ENCODE results near the gene CARD19.
A peak's percentile ranks its signal among the peaks of the same experiment; 100 is the strongest.

Gene CARD19

GRCh38 chr9:93076792-93077128 lies 19.3 kb upstream of the CARD19 start:
- DNase-seq (ENCODE audit: low spot score in 2 of 2) = no peak
- Mint-ChIP-seq H3K36me3 (peaks cover 28% of the 10 kb centered on the region), H3K4me1 (peaks cover 12% of the 10 kb centered on the region), H3K4me3 (no peak overlapping the region), H3K27ac (no peak overlapping the region), H3K27me3 (no peaks in the 10 kb centered on the region), H3K9me3 (no peaks in the 10 kb centered on the region)
- no peak for ATAC-seq (ENCODE audit: low read depth)

GRCh38 chr9:93077367-93077766 lies 18.6 kb upstream of the CARD19 start:
- peaks cover 12% of the 10 kb centered on the region for H3K4me1 Mint-ChIP-seq
- no peaks in the 10 kb centered on the region for H3K9me3 Mint-ChIP-seq
- H3K27ac Mint-ChIP-seq = peak overlapping the region; percentile 5
- H3K36me3 Mint-ChIP-seq = peaks cover 28% of the 10 kb centered on the region
- no peak overlapping the region for H3K4me3 Mint-ChIP-seq
- ATAC-seq (ENCODE audit: low read depth) (no peak), DNase-seq (ENCODE audit: low spot score in 2 of 2) (no peak)
- no peaks in the 10 kb centered on the region for H3K27me3 Mint-ChIP-seq

GRCh38 chr9:93077811-93078210 lies 18.2 kb upstream of the CARD19 start:
- Mint-ChIP-seq H3K27ac (peak overlapping the region; percentile 5), H3K4me3 (no peak overlapping the region), H3K27me3 (no peaks in the 10 kb centered on the region), H3K9me3 (no peaks in the 10 kb centered on the region), H3K4me1 (peaks cover 9% of the 10 kb centered on the region), H3K36me3 (peaks cover 28% of the 10 kb centered on the region)
- ATAC-seq (ENCODE audit: low read depth) = no peak
- no peak for DNase-seq (ENCODE audit: low spot score in 2 of 2)

DNA sequence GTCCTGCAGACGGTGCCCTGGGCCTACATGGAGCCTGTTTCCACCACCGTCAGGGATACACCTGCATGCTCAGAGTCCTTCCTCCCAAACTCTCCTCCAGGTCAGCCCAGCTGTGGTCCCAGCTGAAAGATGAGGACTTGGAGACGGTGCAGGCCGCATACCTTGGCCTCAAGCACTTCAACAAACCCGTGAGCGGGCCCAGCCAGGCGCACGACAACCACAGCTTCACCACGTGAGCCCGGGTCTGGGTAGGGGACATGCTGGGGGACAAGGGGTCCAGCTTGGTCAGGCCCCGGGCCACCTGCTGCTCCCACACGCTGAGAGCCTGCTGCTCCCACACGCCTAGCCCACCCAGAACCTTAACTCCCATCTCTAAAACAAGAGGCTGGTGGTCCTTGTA lies 16.6 kb upstream of the CARD19 start:
- H3K9me3 Mint-ChIP-seq = no peaks in the 10 kb centered on the region
- no peak overlapping the region for H3K4me3 Mint-ChIP-seq
- peaks cover 34% of the 10 kb centered on the region for H3K36me3 Mint-ChIP-seq
- no peak for DNase-seq (ENCODE audit: low spot score in 2 of 2)
- H3K27ac Mint-ChIP-seq = no peak overlapping the region
- no peaks in the 10 kb centered on the region for H3K27me3 Mint-ChIP-seq
- ATAC-seq (ENCODE audit: low read depth) = no peak
- peaks cover 10% of the 10 kb centered on the region for H3K4me1 Mint-ChIP-seq

DNA sequence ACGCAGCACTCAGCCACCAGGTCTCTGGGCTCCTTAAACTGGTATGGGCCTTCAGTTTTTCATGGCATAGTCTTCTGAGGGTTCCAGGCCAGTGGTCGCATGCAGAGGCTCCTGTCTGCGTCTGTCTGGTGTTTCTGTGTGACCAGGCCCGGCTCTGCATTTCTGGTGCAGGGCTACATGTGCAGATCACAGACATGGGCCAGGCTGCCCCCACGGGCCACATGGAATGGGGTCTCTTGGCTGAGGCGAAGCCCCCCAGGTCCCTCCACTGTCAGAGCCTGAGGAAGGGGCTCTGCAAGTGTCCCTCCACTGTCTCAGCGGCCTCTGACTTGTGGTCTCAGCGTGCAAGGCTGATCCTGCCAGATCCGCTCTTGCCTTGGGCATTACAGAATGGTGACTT lies 15.6 kb upstream of the CARD19 start:
- Mint-ChIP-seq H3K36me3 (peaks cover 31% of the 10 kb centered on the region), H3K9me3 (no peaks in the 10 kb centered on the region), H3K4me3 (no peak overlapping the region), H3K4me1 (peaks cover 7% of the 10 kb centered on the region), H3K27ac (no peak overlapping the region), H3K27me3 (no peaks in the 10 kb centered on the region)
- DNase-seq (ENCODE audit: low spot score in 2 of 2) (no peak), ATAC-seq (ENCODE audit: low read depth) (no peak)

- Mint-ChIP-seq H3K9me3 (no peaks in the 10 kb centered on the region), H3K36me3 (peaks cover 35% of the 10 kb centered on the region), H3K27me3 (no peaks in the 10 kb centered on the region), H3K4me1 (peaks cover 6% of the 10 kb centered on the region), H3K27ac (no peak overlapping the region), H3K4me3 (no peak overlapping the region)
- ATAC-seq (ENCODE audit: low read depth) (no peak), DNase-seq (ENCODE audit: low spot score in 2 of 2) (no peak)
These were observed 14.9 kb upstream of the CARD19 start for GRCh38 chr9:93081081-93081529.

DNA sequence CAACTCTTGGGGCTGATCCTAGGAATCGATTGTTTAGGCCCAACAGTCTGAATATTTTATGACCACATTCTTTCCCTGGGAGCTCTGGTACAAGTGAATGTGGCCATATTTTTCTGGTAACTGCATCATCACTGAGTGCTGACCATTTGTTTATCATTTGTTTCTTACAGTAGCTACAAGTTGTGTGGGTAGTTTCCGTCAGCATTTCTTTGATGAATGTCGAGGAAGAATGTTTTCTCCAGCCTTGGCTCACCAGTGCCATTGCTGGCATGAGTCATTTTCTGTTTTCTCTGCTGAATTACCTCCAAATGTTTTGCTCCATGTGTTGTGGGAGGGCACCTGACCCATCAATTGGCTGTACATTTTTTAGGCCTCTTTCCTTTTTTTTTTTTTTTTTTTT lies 14.1 kb upstream of the CARD19 start:
- Mint-ChIP-seq H3K4me3 (no peak overlapping the region), H3K27ac (no peak overlapping the region), H3K36me3 (peaks cover 39% of the 10 kb centered on the region), H3K27me3 (no peaks in the 10 kb centered on the region), H3K9me3 (no peaks in the 10 kb centered on the region), H3K4me1 (peaks cover 6% of the 10 kb centered on the region)
- DNase-seq (ENCODE audit: low spot score in 2 of 2) = no peak
- no peak for ATAC-seq (ENCODE audit: low read depth)

DNA sequence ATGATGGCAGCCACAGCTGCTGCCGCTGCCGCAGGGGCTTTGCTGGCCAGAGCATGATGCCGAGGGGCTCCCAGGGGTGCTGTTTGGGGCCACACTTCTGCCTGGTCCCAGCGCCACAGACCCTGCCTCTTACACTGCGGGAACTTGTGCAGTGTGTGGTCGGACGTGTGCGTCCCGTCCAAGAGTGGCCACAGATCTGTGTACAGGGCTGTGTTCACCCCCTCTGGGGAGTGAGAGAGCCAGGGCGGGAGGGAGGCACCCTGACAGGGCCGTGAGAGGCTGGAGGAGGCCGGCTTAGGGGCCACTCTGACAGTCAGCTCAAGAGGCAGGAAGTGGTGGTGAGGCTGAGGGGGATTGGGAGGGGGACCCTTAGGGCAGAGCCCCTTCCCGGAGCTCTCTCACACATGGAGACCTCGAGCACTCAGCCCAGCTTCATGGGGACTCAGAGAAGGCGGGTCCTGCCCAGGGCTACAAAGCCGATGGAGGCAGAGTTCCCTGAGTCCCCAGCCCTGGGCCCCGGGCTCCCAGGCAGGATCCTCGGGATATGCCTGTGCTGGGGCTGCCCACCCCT lies 13.1 kb upstream of the CARD19 start:
- Mint-ChIP-seq H3K4me3 (no peak overlapping the region), H3K4me1 (peaks cover 6% of the 10 kb centered on the region), H3K27me3 (no peaks in the 10 kb centered on the region), H3K9me3 (no peaks in the 10 kb centered on the region), H3K36me3 (peaks cover 34% of the 10 kb centered on the region), H3K27ac (no peak overlapping the region)
- ATAC-seq (ENCODE audit: low read depth) = no peak
- DNase-seq (ENCODE audit: low spot score in 2 of 2) = no peak

- no peak for DNase-seq (ENCODE audit: low spot score in 2 of 2)
- Mint-ChIP-seq H3K27ac (peak overlapping the region; percentile 83), H3K27me3 (no peaks in the 10 kb centered on the region), H3K36me3 (peaks cover 34% of the 10 kb centered on the region), H3K4me3 (no peak overlapping the region), H3K4me1 (peaks cover 6% of the 10 kb centered on the region), H3K9me3 (no peaks in the 10 kb centered on the region)
- ATAC-seq (ENCODE audit: low read depth) = no peak
These were observed 12.2 kb upstream of the CARD19 start for GRCh38 chr9:93083592-93084470.

DNA sequence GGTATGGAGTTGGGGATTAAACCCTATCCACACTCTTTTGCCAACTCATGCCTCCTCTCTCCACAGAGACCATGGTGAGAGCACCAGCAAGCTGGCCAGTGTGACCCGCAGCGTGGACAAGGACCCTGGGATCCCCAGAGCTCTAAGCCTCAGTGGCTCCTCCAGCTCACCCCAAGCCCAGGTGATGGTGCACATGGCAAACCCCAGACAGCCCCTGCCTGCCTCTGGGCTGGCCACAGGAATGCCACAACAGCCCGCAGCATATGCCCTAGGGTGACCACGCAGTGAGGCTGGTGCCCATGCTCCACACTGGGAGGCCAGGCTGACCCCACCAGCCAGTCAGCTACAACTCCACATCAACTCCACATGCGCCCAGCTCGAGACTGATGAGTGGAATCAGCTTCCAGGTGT lies 11.5 kb upstream of the CARD19 start:
- Mint-ChIP-seq H3K27ac (no peak overlapping the region), H3K4me1 (peaks cover 8% of the 10 kb centered on the region), H3K36me3 (peaks cover 34% of the 10 kb centered on the region), H3K4me3 (no peak overlapping the region), H3K27me3 (no peaks in the 10 kb centered on the region), H3K9me3 (no peaks in the 10 kb centered on the region)
- no peak for ATAC-seq (ENCODE audit: low read depth)
- DNase-seq (ENCODE audit: low spot score in 2 of 2) = no peak

- Mint-ChIP-seq H3K27ac (no peak overlapping the region), H3K36me3 (peaks cover 31% of the 10 kb centered on the region), H3K27me3 (no peaks in the 10 kb centered on the region), H3K9me3 (no peaks in the 10 kb centered on the region), H3K4me3 (no peak overlapping the region), H3K4me1 (peaks cover 13% of the 10 kb centered on the region)
- no peak for DNase-seq (ENCODE audit: low spot score in 2 of 2)
- ATAC-seq (ENCODE audit: low read depth) = no peak
These were observed 10.3 kb upstream of the CARD19 start for GRCh38 chr9:93085676-93086075.

DNA sequence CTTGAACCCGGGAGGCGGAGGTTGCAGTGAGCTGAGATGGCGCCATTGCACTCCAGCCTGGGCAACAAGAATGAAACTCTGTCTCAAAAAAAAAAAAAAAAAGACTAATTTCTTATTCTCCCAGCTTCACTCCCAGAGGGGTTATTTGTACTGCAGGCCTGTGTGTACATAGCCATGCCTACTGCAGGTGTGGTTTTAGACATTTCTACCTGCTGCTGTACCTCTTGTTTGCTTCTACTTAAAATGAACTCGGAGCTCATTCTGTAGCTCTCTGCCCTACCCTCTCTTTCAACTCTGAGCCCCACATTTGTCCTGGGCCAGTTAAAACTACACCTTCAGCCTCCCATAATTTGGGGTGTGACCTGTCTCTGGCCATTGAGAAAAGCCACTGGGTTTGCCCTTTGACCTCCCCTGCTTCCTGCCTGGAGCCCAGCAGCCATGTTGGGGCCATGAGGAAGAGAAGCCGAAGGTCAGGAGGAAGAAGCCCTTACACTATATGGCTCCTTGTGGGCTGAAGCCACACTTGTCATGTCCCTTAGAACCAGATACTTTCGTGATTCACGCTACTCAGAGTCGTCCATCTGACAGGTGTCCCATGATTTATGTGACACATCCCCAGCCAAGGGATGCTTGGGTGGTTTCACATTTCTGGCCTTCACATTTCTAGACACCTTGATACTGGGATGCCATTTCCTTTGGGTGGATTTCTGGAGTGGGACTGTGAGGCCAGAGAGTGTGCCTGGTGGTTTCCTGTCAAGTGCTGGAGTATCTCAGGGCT lies 9.4 kb upstream of the CARD19 start:
- peaks cover 23% of the 10 kb centered on the region for H3K36me3 Mint-ChIP-seq
- no peak for ATAC-seq (ENCODE audit: low read depth)
- peaks cover 20% of the 10 kb centered on the region for H3K4me1 Mint-ChIP-seq
- H3K27me3 Mint-ChIP-seq = no peaks in the 10 kb centered on the region
- H3K27ac Mint-ChIP-seq = no peak overlapping the region
- H3K4me3 Mint-ChIP-seq = no peak overlapping the region
- DNase-seq (ENCODE audit: low spot score in 2 of 2) = no peak
- H3K9me3 Mint-ChIP-seq = no peaks in the 10 kb centered on the region

- Mint-ChIP-seq H3K4me1 (peaks cover 31% of the 10 kb centered on the region), H3K27me3 (no peaks in the 10 kb centered on the region), H3K36me3 (peaks cover 22% of the 10 kb centered on the region), H3K27ac (peak overlapping the region; percentile 76), H3K4me3 (no peak overlapping the region), H3K9me3 (no peaks in the 10 kb centered on the region)
- DNase-seq (ENCODE audit: low spot score in 2 of 2) = no peak
- no peak for ATAC-seq (ENCODE audit: low read depth)
These were observed 7.9 kb upstream of the CARD19 start for GRCh38 chr9:93087971-93088655.

- H3K9me3 Mint-ChIP-seq = no peaks in the 10 kb centered on the region
- no peak overlapping the region for H3K4me3 Mint-ChIP-seq
- DNase-seq (ENCODE audit: low spot score in 2 of 2) (no peak), ATAC-seq (ENCODE audit: low read depth) (no peak)
- no peaks in the 10 kb centered on the region for H3K27me3 Mint-ChIP-seq
- peak overlapping the region; percentile 76 for H3K27ac Mint-ChIP-seq
- peaks cover 35% of the 10 kb centered on the region for H3K4me1 Mint-ChIP-seq
- peaks cover 18% of the 10 kb centered on the region for H3K36me3 Mint-ChIP-seq
These were observed 7.4 kb upstream of the CARD19 start for GRCh38 chr9:93088656-93089015.

Data from memory B cell (primary cell).